ENCODE data around the gene DHRSX.

GRCh38 chrX:2489446-2490445 lies 11.0 kb downstream of the DHRSX start:
- TF ChIP-seq CTCF (IDR thresholded peaks at IDR 0.05) (no peak), POLR2A (IDR thresholded peaks at IDR 0.05) (no peak), POLR2AphosphoS5 (IDR thresholded peaks at IDR 0.05) (no peak)

Data from prostate gland (tissue), 2 donors.